VCaP (cell line): ENCODE measurements around the gene STAG3.
"Not testable (repeated sequence)": the region's sequence is repeated elsewhere in the genome, so short reads cannot be mapped to it uniquely, and the experiment has no call there.

ENCODE experiments used
- H3K27ac ChIP-seq: fragments of 450-650 bp; 2 replicates; pipeline ENCODE4 v1.5.1; 2017
- TF ChIP-seq, protein P1 (sequence below): fragments of 450-650 bp; conservative IDR thresholded peaks from 2 replicates; pipeline ENCODE4 v1.5.1; 2017; ENCODE audit warnings: mild to moderate bottlenecking, moderate library complexity

Gene STAG3

DNA sequence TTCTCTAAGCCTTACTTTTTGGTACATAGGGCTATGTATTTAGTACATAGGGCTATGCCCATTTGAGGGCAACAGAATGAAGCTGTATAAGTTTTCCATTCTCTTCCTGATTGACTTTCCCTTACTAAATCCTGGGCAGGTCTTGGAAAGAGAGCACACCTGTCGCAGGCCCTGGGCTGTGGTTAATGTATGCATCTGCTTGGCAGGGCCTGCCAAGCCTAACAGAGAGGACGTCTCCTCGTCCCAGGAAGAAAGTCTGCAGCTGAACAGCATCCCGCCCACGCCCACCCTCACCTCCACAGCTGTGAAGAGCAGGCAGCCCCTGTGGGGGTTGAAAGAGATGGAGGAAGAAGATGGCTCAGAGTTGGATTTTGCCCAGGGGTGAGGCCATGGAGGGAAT is 33.1 kb downstream of the STAG3 start:
- H3K27ac ChIP-seq, result no peak overlapping the region
- TF ChIP-seq, protein P1, sequence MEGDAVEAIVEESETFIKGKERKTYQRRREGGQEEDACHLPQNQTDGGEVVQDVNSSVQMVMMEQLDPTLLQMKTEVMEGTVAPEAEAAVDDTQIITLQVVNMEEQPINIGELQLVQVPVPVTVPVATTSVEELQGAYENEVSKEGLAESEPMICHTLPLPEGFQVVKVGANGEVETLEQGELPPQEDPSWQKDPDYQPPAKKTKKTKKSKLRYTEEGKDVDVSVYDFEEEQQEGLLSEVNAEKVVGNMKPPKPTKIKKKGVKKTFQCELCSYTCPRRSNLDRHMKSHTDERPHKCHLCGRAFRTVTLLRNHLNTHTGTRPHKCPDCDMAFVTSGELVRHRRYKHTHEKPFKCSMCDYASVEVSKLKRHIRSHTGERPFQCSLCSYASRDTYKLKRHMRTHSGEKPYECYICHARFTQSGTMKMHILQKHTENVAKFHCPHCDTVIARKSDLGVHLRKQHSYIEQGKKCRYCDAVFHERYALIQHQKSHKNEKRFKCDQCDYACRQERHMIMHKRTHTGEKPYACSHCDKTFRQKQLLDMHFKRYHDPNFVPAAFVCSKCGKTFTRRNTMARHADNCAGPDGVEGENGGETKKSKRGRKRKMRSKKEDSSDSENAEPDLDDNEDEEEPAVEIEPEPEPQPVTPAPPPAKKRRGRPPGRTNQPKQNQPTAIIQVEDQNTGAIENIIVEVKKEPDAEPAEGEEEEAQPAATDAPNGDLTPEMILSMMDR, result no peak

GRCh38 chr7:100211342-100211780 is 33.6 kb downstream of the STAG3 start:
- H3K27ac ChIP-seq, result no peak overlapping the region
- TF ChIP-seq, protein P1, result no peak

- no peak overlapping the region for H3K27ac ChIP-seq
- TF ChIP-seq, protein P1, result no peak
These were observed 35.0 kb downstream of the STAG3 start for GRCh38 chr7:100212631-100213286.

DNA sequence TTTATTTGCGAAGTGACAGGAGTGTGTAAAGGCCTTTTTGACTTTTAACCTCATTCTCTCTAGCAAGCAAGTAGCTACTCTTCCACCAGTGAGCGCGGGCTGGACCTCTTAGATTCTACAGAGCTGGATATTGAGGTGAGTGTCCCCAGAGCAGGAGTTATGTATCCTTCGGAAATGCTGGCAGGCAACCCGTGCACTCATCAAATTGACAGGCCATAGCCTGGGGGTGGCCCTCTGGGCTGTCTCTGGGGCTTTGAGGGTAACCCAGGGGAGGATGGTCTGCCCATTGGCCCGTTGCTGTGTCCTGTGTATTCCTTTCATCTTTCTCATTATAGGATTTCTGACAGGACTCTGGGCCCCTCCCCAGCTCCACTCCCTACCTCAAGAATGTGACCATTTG is 36.0 kb downstream of the STAG3 start:
- H3K27ac ChIP-seq, result no peak overlapping the region
- TF ChIP-seq, protein P1, result no peak

GRCh38 chr7:100214356-100214755 is 36.6 kb downstream of the STAG3 start:
- H3K27ac ChIP-seq, result not testable (repeated sequence)

GRCh38 chr7:100215895-100216294 is 38.2 kb downstream of the STAG3 start:
- no peak overlapping the region for H3K27ac ChIP-seq
- TF ChIP-seq, protein P1, result no peak

GRCh38 chr7:100217934-100218333 is 40.2 kb downstream of the STAG3 start:
- TF ChIP-seq, protein P1, result peak; percentile 16; the same call in 1 of the 2 replicates
- not testable (repeated sequence) for H3K27ac ChIP-seq

- no peak overlapping the region for H3K27ac ChIP-seq
- TF ChIP-seq, protein P1, result no peak
These were observed 41.6 kb downstream of the STAG3 start for GRCh38 chr7:100219271-100219737.

DNA sequence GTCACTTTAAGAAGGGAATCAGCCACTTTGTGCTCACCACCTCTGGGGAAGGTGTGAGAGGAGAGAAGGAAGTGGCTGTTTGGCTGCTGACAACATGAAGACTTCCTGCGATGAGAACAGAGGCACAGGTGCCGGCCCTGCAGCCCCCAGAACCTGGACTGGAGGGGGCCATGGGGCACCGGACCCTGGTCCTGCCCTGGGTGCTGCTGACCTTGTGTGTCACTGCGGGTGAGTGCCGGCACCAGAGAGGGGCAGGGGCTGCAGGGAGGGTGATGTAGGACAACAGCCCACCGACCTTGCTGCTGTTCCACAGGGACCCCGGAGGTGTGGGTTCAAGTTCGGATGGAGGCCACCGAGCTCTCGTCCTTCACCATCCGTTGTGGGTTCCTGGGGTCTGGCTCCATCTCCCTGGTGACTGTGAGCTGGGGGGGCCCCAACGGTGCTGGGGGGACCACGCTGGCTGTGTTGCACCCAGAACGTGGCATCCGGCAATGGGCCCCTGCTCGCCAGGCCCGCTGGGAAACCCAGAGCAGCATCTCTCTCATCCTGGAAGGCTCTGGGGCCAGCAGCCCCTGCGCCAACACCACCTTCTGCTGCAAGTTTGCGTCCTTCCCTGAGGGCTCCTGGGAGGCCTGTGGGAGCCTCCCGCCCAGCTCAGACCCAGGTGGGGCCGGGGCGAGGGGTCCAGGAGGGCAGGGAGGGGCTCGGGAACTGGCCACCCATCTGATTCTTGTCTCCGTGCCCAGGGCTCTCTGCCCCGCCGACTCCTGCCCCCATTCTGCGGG is 42.3 kb downstream of the STAG3 start, which contains the start of gene PVRIG:
Gene PVRIG, plus strand, starts transcription at position 149 of the 785 bp plus-strand sequence. Its CDS starts 22 bp downstream, at position 171.
- not testable (repeated sequence) for H3K27ac ChIP-seq
